ENCODE results near the gene MUC2.

DNA sequence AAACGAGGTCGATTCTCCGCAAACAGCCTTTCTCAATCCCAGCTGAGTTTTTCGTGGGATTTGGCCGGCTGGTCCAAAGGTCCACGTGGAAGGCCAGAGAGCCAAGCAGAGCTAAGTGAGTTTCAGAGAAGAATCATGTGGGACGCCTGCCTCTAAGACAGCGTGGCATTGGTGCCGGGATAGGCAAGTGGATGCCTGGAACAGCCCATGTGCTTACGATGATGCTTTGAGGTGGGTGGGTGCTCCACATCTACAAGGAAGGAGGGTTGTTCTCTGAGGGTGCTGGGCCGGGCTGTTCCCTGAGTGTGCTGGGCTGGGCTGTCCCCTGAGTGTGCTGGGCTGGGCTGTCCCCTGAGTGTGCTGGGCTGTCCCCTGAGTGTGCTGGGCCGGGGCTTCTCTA lies 41.4 kb downstream of the MUC2 start:
- TF ChIP-seq, protein P1, sequence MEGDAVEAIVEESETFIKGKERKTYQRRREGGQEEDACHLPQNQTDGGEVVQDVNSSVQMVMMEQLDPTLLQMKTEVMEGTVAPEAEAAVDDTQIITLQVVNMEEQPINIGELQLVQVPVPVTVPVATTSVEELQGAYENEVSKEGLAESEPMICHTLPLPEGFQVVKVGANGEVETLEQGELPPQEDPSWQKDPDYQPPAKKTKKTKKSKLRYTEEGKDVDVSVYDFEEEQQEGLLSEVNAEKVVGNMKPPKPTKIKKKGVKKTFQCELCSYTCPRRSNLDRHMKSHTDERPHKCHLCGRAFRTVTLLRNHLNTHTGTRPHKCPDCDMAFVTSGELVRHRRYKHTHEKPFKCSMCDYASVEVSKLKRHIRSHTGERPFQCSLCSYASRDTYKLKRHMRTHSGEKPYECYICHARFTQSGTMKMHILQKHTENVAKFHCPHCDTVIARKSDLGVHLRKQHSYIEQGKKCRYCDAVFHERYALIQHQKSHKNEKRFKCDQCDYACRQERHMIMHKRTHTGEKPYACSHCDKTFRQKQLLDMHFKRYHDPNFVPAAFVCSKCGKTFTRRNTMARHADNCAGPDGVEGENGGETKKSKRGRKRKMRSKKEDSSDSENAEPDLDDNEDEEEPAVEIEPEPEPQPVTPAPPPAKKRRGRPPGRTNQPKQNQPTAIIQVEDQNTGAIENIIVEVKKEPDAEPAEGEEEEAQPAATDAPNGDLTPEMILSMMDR (conservative IDR thresholded peaks at IDR 0.05), result no peak
- TF ChIP-seq ZFX (IDR thresholded peaks at IDR 0.05), result no peak

All from C4-2B (cell line).